Liver (tissue), 3 donors: ENCODE data around the gene LSAMP.
"Not testable (repeated sequence)": the region's sequence is repeated elsewhere in the genome, so short reads cannot be mapped to it uniquely, and the experiment has no call there.

Experiments used
- MAX ChIP-seq: IDR thresholded peaks from 2 replicates; pipeline ENCODE4 v1.6.1; 2016; ENCODE audit warnings: antibody characterized with exemption
- NR2F2 ChIP-seq: IDR thresholded peaks from 2 replicates; pipeline ENCODE4 v1.6.1; 2016; ENCODE audit warnings: antibody characterized with exemption
- TF ChIP-seq, protein P1 (sequence below): fragments of 150-350 bp; IDR thresholded peaks from 2 replicates; pipeline ENCODE4 v1.5.1; 2017; ENCODE audit warnings: improper control_type of control experiment, low read depth, low read length; ENCODE audit not compliant: missing input control
- donor health status: healthy.
- donor health status: healthy.

- TF ChIP-seq, protein P1, sequence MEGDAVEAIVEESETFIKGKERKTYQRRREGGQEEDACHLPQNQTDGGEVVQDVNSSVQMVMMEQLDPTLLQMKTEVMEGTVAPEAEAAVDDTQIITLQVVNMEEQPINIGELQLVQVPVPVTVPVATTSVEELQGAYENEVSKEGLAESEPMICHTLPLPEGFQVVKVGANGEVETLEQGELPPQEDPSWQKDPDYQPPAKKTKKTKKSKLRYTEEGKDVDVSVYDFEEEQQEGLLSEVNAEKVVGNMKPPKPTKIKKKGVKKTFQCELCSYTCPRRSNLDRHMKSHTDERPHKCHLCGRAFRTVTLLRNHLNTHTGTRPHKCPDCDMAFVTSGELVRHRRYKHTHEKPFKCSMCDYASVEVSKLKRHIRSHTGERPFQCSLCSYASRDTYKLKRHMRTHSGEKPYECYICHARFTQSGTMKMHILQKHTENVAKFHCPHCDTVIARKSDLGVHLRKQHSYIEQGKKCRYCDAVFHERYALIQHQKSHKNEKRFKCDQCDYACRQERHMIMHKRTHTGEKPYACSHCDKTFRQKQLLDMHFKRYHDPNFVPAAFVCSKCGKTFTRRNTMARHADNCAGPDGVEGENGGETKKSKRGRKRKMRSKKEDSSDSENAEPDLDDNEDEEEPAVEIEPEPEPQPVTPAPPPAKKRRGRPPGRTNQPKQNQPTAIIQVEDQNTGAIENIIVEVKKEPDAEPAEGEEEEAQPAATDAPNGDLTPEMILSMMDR = not testable (repeated sequence)
- not testable (repeated sequence) for TF ChIP-seq MAX, NR2F2
Measured at GRCh38 chr3:115844729-115845128, 600.6 kb downstream of the LSAMP start.
